ENCODE measurements around the gene CACNA1F. TPM values are rescaled to one million over a fixed set of nuclear protein-coding genes. Genes with fewer than 3 reads are reported as not detected.
A peak's percentile ranks its signal among the peaks of the same experiment; 100 is the strongest.

Gene CACNA1F
- total and polyA plus RNA-seq, 9 of the 15 experiments (the other 6 are each of a cell fraction or from before 2014, with no cell fraction given), result under 0.01 to 0.41 (median 0.03) TPM; not detected in 3

DNA sequence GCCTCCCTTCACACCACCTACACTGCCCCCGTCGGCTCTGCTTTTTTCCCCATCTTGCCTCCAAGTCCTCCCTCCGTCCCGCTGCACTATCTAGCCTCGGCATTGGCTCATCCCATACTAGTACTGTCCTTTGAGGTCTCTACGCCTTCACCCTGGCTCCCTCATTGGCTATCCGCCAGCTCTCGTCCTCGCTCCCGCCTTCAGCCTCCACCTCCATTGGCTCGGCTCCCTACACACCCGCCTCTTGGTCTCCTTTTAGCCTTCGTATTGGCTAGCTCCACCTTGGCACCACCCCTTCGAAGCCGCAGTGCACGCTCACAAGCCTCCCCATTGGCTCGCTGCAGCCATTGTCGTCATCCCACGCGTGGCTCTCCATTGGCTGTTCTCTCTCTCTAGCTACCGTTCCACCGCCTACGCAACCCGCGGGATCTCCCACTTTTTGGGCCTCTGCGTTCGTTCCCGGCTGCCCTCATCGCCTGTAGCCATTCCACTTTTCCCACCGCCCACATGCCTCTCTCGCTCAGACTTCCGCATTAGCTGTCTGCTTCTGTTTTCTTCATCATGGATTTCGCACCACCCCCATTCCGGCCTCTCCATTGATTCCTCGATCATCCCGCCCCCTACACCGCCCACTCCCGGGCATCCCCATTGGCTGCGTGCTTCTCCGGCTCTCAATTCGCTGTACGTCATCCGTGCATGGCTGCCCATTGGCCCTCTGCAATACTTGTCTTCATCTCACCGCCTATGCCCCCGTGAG, 36.0 kb upstream of the CACNA1F start (continued):
- TF ChIP-seq, protein P1, sequence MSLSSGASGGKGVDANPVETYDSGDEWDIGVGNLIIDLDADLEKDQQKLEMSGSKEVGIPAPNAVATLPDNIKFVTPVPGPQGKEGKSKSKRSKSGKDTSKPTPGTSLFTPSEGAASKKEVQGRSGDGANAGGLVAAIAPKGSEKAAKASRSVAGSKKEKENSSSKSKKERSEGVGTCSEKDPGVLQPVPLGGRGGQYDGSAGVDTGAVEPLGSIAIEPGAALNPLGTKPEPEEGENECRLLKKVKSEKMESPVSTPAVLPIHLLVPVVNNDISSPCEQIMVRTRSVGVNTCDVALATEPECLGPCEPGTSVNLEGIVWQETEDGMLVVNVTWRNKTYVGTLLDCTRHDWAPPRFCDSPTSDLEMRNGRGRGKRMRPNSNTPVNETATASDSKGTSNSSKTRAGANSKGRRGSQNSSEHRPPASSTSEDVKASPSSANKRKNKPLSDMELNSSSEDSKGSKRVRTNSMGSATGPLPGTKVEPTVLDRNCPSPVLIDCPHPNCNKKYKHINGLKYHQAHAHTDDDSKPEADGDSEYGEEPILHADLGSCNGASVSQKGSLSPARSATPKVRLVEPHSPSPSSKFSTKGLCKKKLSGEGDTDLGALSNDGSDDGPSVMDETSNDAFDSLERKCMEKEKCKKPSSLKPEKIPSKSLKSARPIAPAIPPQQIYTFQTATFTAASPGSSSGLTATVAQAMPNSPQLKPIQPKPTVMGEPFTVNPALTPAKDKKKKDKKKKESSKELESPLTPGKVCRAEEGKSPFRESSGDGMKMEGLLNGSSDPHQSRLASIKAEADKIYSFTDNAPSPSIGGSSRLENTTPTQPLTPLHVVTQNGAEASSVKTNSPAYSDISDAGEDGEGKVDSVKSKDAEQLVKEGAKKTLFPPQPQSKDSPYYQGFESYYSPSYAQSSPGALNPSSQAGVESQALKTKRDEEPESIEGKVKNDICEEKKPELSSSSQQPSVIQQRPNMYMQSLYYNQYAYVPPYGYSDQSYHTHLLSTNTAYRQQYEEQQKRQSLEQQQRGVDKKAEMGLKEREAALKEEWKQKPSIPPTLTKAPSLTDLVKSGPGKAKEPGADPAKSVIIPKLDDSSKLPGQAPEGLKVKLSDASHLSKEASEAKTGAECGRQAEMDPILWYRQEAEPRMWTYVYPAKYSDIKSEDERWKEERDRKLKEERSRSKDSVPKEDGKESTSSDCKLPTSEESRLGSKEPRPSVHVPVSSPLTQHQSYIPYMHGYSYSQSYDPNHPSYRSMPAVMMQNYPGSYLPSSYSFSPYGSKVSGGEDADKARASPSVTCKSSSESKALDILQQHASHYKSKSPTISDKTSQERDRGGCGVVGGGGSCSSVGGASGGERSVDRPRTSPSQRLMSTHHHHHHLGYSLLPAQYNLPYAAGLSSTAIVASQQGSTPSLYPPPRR (CRISPR knock-in tag; IDR thresholded peaks at IDR 0.05; ENCODE audit: borderline replicate concordance), result no peak
- no peak for TF ChIP-seq HNRNPH1 (optimal IDR thresholded peaks at IDR 0.05; ENCODE audit: low read depth, low read length)
- no peak for TF ChIP-seq ZNF507 (tag; conservative IDR thresholded peaks at IDR 0.05)
- TF ChIP-seq, protein P2, sequence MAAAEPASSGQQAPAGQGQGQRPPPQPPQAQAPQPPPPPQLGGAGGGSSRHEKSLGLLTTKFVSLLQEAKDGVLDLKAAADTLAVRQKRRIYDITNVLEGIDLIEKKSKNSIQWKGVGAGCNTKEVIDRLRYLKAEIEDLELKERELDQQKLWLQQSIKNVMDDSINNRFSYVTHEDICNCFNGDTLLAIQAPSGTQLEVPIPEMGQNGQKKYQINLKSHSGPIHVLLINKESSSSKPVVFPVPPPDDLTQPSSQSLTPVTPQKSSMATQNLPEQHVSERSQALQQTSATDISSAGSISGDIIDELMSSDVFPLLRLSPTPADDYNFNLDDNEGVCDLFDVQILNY (CRISPR knock-in tag; IDR thresholded peaks at IDR 0.05), result no peak
- TF ChIP-seq ZNF174 (CRISPR knock-in tag; IDR thresholded peaks at IDR 0.05), result no peak
- TF ChIP-seq SUPT5H (IDR thresholded peaks at IDR 0.05), result peak; percentile 79
- TF ChIP-seq FUS (optimal IDR thresholded peaks at IDR 0.05; ENCODE audit: low read depth, low read length), result no peak
- TF ChIP-seq, protein P3, sequence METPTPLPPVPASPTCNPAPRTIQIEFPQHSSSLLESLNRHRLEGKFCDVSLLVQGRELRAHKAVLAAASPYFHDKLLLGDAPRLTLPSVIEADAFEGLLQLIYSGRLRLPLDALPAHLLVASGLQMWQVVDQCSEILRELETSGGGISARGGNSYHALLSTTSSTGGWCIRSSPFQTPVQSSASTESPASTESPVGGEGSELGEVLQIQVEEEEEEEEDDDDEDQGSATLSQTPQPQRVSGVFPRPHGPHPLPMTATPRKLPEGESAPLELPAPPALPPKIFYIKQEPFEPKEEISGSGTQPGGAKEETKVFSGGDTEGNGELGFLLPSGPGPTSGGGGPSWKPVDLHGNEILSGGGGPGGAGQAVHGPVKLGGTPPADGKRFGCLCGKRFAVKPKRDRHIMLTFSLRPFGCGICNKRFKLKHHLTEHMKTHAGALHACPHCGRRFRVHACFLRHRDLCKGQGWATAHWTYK (CRISPR knock-in tag; IDR thresholded peaks at IDR 0.05), result no peak
- no peak for TF ChIP-seq MCM5 (IDR thresholded peaks at IDR 0.05; ENCODE audit: low read depth)
- no peak for TF ChIP-seq SOX6 (IDR thresholded peaks at IDR 0.05)
- TF ChIP-seq MTF1 (CRISPR knock-in tag; IDR thresholded peaks at IDR 0.05; ENCODE audit: borderline replicate concordance), result no peak
- TF ChIP-seq, protein P4, sequence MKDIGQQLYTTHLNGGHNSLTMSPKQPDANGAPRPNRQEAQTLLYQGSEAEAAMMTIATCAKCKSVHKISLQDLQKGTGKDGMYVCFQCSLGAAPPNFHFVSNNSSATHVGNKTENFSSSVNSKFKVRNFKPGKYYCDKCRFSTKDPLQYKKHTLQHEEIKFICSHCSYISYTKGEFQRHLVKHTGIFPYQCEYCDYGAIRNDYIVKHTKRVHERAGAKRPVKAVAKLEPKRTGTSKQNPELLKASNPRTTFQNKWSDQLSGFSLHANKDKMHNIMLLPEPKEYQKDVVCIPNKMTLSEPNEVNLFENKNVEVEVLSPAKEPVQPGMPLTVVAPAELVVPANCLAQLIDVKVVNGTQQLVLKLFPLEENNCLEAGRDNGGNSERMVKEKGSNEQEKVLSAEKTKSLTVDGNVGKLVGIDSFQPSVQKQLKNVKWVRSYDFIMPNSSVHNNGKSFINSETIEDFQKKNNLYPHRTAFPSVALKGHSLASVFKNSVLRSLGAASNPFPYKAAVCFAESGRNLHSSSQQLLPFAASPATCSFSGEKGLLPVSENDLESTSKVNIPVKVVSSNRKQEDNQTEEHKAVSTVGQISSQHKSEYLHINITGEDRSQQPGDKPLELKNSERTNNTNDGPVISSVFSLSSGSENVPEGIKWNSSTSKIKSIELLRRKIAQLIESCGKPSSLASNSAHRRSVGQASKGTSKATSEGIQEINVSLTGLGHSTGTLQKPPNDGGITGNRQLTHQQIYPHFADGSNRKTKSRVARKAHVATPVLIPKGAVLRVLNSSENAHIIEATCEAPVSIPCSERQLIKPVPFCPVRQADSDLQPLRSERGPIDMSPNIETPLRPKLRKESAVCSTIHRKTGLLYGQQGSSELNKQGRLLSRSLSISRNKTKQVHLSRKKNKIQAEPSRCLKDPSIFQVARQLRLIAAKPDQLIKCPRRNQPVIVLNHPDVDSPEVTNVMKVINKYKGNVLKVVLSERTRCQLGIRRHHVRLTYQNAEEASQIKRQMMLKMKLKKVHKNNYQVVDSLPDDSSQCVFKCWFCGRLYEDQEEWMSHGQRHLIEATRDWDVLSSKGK (CRISPR knock-in tag; IDR thresholded peaks at IDR 0.05), result no peak
